Mesothelial cell of epicardium (in vitro differentiated cells): ENCODE measurements around the gene C10orf71. TPM values are rescaled to one million over a fixed set of nuclear protein-coding genes. Genes with fewer than 3 reads are reported as not detected.

Source experiments
- DNase-seq, 2 experiments: peaks; one replicate each; pipeline ENCODE4 v3.0.0; 2021; ENCODE audit warnings: low spot score in 2 of 2; ENCODE audit not compliant: unreplicated experiment in 2 of 2
- H3K27ac Mint-ChIP-seq: 2 replicates; pipeline ENCODE4 v1.8.0; 2021; ENCODE audit warnings: mixed read lengths
- H3K27me3 Mint-ChIP-seq: 2 replicates; pipeline ENCODE4 v1.8.0; 2021; ENCODE audit warnings: low read depth, mixed read lengths
- H3K36me3 Mint-ChIP-seq: 2 replicates; pipeline ENCODE4 v1.8.0; 2021; ENCODE audit warnings: mixed read lengths
- H3K4me1 Mint-ChIP-seq: 2 replicates; pipeline ENCODE4 v1.8.0; 2021; ENCODE audit warnings: mixed read lengths
- H3K4me3 Mint-ChIP-seq: 2 replicates; pipeline ENCODE4 v1.8.0; 2021; ENCODE audit warnings: mild to moderate bottlenecking, moderate library complexity, mixed read lengths
- H3K9me3 Mint-ChIP-seq: 2 replicates; pipeline ENCODE4 v1.8.0; 2021; ENCODE audit warnings: mixed read lengths
- total RNA-seq: library from RNA; stranded (reverse); gene quantifications from 3 replicates; pipeline ENCODE4 v1.2.1, GENCODE V29; 2021
- TF ChIP-seq, protein P1 (sequence below): fragments of 200-600 bp; sonication (generic); IDR thresholded peaks from one replicate; pipeline ENCODE4 v1.5.0; 2021; ENCODE audit warnings: antibody characterized with exemption; ENCODE audit not compliant: unreplicated experiment

C10orf71 gene
- total RNA-seq, 1 donor from 2014 or later, result not detected

DNA sequence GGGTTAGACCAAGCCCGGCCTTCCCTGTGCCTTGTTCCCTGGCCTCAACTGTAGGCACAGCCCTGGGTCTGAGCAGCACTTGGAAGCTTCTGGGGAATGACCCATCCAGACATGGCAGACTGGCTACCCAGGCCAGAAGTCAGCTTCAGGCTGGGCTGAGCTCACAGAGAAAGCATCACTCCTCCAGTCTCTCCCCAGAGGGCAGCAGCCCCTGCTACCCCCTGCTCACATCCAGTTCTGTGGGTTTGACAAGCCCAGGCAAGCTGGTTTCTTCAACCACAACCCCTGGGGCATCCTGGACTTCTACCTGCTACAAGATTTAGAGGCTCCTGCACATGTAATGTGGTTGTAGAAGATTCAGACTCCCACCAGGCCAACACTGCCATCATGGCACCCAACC lies 9.0 kb downstream of the C10orf71 start:
- TF ChIP-seq, protein P1, sequence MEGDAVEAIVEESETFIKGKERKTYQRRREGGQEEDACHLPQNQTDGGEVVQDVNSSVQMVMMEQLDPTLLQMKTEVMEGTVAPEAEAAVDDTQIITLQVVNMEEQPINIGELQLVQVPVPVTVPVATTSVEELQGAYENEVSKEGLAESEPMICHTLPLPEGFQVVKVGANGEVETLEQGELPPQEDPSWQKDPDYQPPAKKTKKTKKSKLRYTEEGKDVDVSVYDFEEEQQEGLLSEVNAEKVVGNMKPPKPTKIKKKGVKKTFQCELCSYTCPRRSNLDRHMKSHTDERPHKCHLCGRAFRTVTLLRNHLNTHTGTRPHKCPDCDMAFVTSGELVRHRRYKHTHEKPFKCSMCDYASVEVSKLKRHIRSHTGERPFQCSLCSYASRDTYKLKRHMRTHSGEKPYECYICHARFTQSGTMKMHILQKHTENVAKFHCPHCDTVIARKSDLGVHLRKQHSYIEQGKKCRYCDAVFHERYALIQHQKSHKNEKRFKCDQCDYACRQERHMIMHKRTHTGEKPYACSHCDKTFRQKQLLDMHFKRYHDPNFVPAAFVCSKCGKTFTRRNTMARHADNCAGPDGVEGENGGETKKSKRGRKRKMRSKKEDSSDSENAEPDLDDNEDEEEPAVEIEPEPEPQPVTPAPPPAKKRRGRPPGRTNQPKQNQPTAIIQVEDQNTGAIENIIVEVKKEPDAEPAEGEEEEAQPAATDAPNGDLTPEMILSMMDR, result no peak
- H3K27me3 Mint-ChIP-seq, result peaks cover 34% of the 10 kb centered on the region

DNA sequence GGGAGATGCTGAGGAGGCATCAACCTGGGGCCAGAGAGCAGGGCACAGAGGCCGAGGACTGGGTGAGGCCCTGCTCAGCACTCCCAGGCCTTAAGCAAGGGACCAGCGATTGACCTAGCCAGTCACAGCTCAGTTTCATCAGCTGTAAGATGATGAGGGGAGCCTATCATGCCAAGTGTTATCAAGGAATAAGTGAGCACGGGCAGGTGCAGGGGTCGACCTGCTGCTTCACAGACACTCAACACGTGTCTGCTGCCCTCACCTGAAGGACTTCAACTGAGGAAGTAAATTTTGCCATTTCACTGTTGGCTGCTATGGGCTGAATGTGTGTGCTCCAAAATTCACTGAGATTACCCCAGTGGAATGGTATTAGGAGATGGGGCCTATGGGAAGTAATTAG lies 9.9 kb downstream of the C10orf71 start:
- Mint-ChIP-seq H3K4me1 (no peaks in the 10 kb centered on the region), H3K36me3 (no peaks in the 10 kb centered on the region)
- no peak for DNase-seq

More for the DNA sequence above, 9.0 kb downstream of the C10orf71 start:
- Mint-ChIP-seq H3K4me3 (no peak overlapping the region), H3K4me1 (no peaks in the 10 kb centered on the region), H3K9me3 (no peaks in the 10 kb centered on the region), H3K27ac (no peak overlapping the region), H3K36me3 (no peaks in the 10 kb centered on the region)
- DNase-seq, result no peak

DNA sequence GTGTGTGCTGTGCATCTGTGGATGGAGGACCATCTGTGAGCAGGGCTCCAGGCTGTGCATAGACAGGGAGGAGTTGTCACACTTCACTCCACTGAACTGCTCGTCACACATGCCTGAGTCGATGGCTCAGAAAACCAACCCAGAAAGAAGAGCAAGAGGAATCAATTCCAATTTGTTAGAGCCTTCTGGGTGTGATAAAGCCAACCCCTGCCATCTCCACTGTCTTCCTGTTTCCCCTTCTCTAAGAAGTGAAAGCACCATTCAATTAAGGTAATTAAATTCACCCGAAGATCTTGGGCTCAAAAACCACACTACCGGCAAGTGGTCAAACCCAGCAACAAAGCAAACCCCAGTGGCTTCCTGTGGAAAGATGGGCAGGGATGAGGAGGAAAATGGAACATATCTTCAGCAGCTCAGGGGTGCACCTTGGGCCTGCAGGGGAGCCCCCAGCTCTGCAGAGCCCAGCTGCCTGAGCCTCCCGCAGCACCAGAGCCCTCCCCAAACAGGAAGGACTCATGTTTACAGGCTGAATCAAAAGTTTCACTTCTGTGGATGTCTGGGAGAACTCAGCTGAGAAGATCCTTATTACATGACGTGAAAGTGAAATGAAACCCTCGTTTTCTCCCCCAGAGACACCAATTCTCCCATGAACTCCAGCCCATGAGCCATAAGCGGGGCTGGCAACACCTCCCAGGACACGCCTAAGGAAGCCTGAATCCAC lies 10.9 kb downstream of the C10orf71 start:
- Mint-ChIP-seq H3K4me1 (no peaks in the 10 kb centered on the region), H3K4me3 (no peak overlapping the region), H3K9me3 (no peaks in the 10 kb centered on the region), H3K36me3 (no peaks in the 10 kb centered on the region), H3K27me3 (peaks cover 37% of the 10 kb centered on the region), H3K27ac (no peak overlapping the region)
- no peak for DNase-seq
- TF ChIP-seq, protein P1, result no peak

More for the DNA sequence above, 9.9 kb downstream of the C10orf71 start:
- Mint-ChIP-seq H3K4me3 (no peak overlapping the region), H3K9me3 (no peaks in the 10 kb centered on the region), H3K27me3 (peaks cover 37% of the 10 kb centered on the region), H3K27ac (no peak overlapping the region)
- TF ChIP-seq, protein P1, result no peak

DNA sequence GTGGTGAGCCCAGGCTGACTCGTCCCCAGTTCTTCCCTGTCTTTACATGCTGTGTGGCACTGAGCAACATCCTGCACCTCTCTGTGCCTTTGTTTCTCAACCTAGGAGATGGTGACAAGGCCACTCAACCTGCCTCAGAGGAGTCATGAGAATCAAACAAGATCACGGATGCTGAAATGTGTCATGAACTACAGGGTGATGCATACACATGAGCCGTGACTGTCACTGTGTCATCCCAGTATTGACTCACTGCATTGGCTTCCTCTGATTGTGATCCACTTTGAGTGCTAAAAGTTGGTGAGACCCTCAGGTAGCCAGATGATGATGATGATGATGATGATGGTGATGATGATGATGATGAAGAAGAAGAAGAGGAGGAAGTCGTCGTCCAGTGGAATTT lies 11.5 kb downstream of the C10orf71 start:
- H3K9me3 Mint-ChIP-seq, result no peaks in the 10 kb centered on the region
- H3K36me3 Mint-ChIP-seq, result no peaks in the 10 kb centered on the region
- no peak overlapping the region for H3K4me3 Mint-ChIP-seq
- no peak for DNase-seq
- TF ChIP-seq, protein P1, result no peak
- H3K27ac Mint-ChIP-seq, result no peak overlapping the region
- H3K4me1 Mint-ChIP-seq, result no peaks in the 10 kb centered on the region
- H3K27me3 Mint-ChIP-seq, result peaks cover 37% of the 10 kb centered on the region

DNA sequence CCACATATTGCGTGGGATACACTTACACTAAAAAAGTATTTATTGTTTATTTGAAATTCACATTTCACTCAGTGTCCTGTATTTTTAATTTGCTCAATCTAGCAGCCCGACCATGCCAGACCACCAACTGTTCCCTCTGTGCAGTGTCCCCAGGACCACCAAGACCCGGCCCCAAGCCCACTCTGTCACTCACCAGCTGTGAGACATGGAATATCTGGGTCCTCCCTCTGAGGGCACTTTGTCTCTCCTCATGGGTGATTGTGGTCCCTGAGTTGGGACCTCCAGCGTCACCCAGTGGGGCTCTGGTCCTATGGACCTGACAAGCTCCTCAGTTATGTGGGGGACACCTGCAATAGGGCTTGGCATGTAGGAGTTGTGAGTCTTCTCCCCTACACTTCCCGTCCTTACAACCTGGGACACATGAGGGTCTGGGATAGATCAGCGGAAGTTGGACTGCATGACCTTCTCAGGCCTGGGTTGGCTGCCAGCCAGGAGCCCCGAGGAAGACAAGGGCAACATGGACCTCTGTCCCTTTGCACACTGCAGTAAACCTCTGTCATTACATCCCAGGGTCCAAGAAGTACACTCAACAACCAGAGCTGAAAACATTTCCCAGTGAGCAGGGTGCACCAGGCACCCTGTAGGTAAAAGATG lies 12.1 kb downstream of the C10orf71 start:
- no peaks in the 10 kb centered on the region for H3K36me3 Mint-ChIP-seq
- no peaks in the 10 kb centered on the region for H3K9me3 Mint-ChIP-seq
- TF ChIP-seq, protein P1, result no peak
- DNase-seq, result no peak
- H3K4me1 Mint-ChIP-seq, result no peaks in the 10 kb centered on the region
- no peak overlapping the region for H3K4me3 Mint-ChIP-seq
- H3K27ac Mint-ChIP-seq, result no peak overlapping the region
- peaks cover 42% of the 10 kb centered on the region for H3K27me3 Mint-ChIP-seq
